Fibroblast of skin of scalp (primary cell): ENCODE measurements around the gene EHHADH.

ENCODE experiments used
- DNase-seq: peaks from one replicate; pipeline ENCODE4 v3.0.0-alpha.2; 2013

EHHADH gene

DNA sequence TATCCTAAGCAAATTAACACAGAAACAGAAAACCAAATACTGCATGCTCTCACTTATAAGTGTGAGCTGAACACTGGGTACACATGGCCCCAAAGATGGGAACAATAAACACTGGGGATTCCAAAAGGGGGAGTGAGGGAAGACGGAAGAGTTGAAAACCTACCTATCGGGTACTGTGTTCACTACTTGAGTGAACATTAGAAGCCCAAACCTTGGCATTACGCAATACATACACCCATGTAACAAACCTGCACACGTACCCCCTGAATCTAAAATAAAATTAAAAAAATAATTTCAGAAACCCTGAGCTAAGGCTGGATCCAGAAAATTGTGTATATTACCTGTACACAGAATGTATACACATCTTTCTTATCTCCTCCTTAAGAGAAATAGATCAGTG lies 58.2 kb downstream of the EHHADH start:
- DNase-seq: no peak

DNA sequence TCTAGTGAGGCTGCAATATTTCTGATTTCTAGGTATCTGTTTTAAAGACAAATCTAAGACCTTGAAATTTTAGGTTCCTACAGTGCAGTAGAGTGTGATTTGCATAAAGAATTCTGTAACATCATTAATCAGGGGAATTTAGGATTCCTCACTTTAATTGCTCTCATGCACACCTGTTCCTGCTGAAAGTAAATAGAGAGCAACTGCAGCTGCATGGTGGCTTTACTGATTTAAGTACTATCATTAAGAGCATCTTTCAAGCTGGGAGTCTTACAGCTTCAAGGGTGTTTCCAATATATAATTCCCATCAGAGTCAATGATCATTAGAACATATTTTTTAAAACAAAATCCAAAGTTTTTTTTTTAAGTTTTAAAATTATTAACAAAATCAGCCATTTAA lies 65.0 kb downstream of the EHHADH start:
- no peak for DNase-seq

DNA sequence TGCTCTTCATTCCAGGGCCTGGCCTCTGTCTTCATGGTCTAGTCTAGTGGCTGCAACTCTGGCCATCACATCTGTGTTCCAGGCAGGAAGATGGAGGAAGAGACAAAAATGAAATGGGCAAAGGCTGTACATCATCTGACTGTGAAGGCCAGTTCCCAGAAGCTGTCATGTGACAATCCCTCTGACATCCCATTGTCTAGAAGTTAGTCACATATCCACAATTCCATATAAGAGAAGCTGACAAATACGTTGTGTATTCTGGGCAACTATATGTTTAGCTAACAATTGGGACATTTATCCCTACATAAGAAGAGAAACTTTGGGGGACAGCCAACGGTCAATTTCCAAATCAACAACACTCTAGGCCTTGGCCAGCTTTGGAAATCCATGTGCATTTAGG lies 66.5 kb downstream of the EHHADH start:
- DNase-seq: no peak

DNA sequence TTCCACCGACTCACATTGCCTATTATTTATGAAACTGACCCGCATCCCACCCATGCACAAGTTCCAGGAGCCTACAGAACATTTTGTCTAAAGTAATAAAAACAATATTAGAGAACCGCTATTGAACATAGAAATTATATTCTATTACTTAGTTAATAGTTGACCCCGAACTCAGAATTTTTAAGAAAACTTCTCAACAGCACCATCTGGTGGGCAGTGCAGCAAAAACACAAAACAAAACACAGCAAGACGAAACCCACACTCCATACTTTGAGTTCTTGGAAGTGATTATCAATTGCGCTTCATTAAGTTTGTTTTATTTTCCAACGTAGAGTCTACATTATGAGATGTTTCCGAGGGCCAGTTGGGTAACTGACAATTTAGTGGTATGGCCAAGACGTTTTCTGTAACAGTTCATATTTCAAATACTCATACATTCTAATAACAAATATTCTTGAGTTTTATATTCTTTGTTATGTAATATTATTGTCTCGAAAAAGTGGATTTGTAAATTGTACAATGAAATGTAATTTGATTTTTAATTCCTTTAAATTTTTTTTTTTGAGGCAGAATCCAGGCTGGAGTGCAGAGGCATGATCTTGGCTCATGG lies 77.0 kb downstream of the EHHADH start:
- peak; percentile 54 for DNase-seq

DNA sequence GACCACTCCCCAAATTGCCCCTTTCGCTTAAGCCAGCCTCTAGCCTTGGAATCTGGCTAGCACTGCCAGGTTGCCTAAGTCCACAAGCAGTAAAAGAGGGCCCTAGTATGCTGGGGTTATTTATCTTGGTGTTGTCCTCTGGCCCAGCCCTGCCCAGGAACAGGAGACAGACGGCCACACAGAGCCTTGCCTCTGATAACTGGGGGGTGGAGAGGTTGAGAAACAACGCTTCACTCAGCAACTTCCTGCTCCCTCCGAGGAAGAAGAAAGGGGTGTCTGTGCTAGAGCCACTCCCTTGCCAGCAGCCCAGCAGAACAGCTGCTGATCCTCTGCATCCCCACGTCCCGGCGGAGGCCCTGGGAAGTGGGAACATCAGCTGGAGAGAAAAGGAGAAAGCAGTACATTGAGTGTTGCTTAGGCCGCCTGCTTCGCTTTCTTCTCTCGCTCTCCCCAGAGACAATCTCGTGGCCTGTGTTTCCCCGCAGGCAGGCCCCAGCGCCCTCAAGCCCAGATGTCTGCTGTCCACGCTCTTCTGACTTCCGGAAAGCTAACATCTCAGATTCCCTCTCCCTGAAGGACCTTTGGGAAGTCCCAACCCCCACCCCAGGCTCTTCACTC lies 78.4 kb downstream of the EHHADH start:
- DNase-seq: peak; percentile 50

DNA sequence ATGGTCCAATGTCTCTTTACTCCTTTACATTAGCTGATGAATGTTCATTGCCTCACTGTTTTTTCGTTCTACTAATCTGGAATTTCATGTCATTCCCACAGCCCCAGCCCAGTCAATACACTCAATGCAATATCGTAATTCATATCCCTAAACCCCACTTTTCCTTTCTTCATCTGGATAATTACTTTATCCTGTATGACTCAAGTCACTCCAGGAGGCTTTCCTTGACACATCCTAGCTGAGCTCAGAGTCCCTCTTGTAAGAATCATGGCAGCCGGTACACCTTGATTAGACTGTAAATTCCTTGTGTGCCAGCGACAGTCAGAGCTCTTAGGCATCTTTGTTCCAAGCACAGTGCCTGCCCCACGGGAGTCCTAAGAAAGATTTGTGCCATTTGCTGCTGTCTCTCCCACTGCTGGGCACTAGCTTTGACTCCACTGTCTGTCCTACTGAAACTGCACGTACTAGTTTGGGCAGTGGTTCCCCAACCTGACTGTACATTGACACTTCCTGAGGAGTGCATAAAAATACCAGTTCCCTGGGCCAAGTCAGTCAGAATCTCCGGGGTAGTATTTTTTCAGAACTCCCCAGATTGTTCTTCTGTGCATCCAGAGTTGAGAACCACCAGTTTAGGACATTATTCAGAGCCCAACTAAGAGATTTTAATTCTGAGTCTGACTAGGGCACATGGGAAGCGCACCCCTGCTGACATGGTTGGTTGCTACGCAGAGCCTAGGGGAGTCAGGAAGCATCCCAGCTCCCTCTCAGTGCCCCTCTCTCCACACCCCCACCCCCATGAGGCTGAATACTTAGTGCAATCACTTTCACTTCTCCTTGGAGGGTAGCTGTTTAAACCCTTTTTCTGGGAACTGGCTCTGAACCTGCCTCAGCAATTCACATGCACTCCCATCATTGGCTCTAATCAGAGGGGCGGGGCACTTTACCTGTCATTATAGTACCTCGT lies 81.5 kb downstream of the EHHADH start:
- no peak for DNase-seq

DNA sequence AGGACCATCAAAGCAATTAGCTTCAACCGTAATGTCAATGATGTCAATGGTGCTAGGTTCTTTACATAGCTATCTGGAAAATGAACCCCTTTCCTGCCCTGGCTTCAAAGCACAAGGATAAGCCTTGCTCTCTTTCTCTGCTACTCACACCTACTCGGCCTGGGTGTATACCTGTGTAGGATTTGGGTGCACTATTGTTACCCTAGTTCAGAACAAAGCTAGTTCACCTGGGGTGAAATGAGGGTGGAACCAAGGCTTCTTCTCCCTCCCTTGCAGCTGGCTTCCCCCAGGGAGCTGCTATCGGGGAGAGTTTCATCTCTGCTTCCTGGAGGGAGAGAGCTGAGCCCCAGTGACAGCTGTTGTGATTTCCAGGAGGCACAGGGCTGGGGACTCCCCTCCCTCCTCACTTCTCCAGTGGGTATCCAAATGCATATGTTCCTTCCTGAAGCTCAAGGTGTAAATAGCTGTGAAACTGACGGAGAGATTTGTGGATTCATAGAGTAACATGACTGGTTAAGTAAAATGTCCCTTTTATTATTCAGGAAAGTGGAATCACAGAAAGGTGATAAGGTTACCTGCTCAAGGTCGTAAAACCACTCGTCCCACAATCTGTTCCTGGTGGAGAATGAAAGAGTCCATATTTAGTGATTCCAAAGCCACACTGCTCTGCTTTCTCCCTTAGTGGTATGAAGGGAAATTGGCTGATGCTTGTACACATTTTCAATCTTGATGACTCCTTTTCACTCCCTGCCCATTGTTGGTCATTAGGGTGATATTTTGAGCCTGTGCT lies 89.2 kb downstream of the EHHADH start:
- no peak for DNase-seq

DNA sequence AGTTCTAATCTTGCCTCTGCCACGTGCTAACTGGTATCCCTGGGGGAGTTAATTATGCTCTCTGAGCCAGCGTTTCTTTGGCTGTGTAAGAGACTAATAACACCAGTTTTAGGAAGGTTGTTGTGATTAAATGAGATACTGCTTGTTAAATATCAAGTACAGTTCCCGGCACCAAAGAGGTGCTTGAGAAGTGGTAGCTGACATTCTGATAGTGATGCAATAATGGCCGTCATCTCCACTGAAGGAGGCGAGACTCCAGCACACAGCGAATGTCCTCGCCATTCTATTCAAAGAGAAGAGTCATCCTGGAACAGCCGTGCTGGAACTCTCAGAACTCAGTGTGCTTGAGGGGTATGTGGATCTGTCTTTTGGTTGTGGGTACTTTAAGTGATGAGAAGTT lies 91.2 kb downstream of the EHHADH start:
- no peak for DNase-seq

DNA sequence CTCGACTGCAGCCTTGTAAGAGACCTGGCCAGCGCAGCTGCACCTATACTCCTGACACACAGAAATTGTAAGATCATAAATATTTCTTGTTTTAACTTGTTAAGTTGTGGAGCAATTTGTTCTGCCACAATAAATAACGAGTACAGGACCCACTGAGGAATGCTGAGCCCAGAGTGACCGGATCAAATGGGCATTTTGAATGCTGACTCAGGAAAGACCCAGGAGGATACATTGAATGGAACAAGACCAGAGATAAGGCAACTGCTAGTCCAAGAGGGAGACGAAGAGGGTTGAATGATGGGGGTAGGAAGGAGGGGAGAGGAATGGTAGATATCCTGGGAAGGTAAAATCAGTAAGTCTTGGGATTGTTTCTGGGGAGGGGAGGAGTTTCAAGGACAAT lies 92.1 kb downstream of the EHHADH start:
- DNase-seq: no peak

DNA sequence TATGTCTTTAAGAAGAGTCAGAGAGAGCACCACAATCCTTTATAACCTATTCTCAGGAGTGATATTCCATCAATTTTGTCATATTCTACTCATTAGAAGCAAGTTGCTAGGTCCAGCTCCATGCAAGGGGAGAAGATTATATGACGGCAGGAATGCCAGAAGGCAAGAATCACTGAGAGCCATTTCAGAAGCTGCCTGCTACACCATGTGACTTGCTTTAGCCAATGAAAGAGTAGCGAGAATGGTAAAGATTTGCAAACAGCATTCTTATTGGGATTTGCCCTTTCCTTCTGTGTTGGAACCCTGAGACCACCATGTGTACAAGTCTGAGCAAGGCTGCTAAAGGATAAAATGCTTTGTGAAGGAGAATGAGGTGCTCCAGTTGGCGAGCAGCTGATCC lies 96.5 kb downstream of the EHHADH start:
- no peak for DNase-seq

DNA sequence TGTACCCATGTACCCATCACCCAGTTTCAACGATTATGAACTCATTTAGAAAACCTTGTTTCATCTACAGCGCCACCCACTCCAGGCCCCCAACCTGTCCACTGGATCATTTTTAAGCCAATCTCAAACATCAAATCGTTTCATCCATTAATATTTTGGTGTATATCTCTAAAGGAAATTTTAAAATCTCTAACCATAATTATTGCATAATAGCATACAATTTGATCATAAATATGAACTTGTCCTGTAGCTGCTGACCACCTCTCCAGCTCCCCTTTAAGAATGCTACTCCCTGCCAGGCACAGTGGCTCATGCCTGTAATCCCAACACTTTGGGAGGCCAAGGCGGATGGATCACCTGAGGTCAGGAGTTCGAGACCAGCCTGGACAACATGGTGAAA lies 98.2 kb downstream of the EHHADH start:
- DNase-seq: no peak

DNA sequence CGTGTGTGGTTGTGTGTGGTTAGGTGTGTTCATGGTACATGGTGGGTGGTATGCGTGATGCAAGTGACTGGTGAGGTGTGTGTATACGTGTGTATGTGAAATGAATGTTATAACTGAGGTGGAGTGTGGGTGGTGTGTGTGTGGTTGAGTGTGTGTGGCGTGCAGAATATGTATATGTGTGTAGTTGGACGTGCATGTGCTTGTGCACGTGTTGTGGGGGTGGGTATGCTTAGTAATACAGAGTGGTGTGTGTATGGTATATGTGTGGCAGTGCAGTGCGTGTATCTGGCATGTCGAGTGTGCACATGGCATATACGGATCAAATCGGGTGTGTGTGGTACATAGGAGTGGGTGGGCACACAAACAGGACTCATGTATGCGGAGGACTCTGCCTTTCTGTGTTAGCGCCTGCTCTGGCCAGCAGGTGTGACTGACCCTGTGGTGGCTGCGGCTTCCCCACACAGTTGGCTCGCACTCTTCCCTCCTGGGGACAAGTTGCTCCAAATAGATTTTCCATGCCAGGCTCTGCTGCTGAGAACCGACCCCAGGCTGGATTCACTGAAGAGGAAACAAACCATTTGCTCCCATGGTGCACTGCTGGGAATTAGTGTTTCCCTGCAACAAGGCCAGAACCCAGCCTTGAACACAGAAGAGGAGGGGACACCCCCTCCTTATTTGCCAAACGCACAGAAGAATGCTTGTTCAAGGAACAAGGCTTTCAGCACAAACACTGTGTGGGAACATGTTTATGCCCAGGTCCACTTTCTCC lies 99.8 kb downstream of the EHHADH start:
- DNase-seq: no peak

DNA sequence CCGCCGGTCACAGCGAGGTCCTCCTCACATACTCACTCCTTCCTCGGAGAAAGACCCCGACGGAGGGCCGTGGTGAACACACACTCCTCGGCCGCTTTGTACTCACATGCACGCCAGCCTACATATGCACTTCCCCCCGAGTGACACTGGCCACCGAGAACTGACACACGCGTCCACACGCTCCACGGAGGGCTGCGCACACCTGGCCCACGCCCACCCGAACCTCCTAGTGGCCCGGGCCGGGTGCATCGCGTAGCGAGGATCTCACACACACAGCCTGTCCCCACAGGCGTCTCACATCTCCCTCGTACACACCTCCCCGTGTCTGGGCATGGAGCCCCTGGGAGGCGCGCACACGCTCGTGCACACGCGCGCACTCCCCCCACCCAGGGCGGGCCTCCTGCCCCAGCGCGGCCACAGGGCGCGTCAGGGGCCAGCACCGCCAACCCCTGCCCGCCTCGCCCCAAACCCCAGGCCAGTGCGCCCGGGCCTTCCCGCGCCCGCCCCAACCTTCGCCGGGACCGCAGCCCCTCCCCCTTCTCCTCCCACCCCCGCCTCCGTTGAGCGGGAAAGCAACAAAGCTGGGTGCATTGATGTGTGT lies 100.6 kb downstream of the EHHADH start:
- no peak for DNase-seq

DNA sequence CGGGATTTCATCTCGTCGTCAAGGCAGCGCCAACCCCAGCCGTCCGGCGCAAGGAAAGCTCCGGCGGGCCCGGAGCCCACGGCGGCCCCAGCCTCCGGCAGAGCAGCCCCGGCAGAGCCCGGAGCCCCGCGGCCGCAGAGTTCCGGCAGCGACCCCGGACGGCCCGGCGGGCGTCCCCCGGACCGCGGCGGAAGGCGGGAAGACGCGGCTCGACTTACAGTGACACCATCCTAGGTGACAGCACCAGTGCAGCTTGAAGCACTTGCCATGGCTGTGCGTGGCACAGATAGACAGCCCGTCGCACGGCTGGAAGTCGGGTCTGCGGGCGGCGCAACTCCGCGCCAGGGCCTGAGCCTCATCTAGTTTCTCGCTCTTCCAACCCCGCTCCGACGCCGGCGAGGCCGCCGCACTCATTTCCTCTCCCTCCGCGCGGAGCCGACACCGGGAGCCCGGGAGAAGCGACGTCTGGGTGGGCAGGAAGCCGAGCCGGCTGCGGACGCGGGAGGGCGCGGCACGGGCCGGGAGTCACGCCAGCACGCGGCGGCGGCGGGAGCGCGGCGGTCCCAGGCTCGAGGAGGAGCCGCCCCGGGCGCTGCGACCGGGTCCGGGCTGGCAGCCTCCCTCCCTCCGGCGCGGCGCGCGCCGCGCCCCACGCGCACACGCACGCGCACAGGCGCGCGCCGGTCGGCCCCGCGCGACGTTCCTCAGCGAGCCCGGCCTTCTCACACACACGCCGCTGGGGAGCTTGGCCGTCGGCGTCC lies 101.3 kb downstream of the EHHADH start, which contains the start of gene C3orf70:
Gene C3orf70, minus strand, starts transcription at position 651 of the 761 bp plus-strand sequence. Its CDS starts 237 bp downstream, at position 414.
- peak; percentile 77 for DNase-seq

DNA sequence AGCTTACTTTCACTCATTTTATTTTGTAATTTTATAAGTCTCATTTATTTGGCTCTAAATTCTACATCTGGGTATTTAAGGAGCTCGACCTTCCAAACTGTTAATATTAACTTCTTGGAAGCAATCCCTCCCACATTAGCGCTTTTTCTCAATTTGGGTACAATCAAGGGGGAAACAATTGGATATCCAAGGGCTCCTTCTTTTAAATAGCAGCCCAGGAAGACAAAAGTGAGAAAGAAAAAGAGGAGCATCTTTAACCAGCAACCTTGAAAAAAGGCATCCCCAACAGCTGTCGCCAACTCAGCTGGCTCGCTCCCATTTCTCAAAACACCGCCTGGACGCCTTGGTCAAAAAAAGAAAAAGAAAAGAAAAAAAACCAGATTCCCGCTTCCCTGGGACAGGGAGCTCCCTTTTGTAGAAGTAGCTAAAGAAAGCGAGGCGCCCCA lies 101.9 kb downstream of the EHHADH start:
- DNase-seq: no peak

DNA sequence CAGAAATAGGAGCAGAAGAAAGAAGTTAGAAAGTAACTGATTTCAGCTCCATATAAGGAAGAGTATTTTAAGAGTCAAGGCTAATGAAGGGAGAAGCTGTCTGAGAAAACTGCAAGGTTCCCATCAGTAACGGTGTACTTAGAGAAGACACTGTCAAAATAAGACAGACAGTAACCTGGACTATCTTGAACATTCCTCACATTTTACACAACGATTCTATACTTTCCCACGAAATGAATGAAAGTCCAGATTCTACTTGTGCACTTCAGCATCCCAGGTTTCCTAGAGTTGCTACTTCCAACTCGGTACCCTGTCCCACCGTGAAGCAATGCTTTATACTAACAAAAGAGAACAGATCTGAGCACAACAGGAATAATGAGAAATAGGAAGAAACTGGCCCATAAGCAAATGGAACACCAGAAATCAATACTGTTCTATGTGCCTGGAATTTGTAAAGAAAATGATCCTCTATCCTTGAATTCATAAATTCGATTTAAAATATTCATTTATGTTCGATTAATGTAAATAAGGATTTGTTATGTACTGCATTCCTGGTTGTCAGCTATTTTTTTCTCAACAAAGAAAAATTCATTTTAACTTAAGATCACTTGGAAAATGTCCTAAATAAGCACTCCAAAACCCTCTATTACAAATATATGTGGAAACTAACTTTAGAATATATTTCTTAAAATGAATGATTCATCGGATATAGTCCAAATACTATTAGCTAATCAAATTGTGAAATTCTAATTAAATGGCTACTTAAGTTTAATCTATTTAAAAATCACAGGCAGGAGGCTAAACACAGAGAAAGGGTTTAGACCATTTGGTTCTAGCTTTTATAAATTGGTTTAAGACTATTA lies 102.5 kb downstream of the EHHADH start:
- no peak for DNase-seq

DNA sequence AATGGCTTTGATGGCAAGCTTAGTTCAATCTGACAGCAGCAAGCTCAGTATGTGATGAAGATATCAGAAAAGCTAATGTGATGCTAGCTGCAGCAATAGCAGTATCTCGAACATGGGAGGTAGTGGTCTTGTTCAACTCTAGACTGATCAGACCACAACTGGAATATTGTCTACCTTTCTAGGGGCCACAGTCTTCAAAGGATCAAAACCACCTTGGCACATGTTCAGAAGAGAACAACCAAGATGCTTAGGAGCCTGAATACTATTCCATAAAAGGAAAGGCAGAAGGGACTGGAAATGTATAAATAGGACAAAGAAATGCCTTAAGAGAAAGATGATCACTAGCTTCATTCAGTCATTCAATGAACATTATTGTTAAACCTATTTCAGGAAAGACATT lies 103.3 kb downstream of the EHHADH start:
- no peak for DNase-seq

DNA sequence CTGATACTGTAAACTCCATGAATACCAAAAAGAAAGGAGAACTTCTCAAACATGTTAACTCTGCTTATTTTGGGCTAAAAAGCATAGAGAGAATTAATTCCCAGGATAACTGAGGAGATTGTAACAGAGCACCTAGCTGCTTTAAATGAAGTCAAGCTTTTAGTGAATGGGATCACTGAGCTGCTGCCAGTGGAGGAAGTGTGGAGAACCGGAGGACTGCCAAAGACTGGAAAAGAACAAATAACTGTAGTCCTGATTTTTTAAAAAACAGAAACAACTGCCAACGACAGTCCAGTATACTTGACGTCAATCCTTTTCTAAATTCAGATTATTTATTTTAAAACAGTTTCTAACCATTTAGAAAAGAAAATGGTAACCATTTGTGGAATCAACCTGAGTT lies 104.3 kb downstream of the EHHADH start:
- no peak for DNase-seq

DNA sequence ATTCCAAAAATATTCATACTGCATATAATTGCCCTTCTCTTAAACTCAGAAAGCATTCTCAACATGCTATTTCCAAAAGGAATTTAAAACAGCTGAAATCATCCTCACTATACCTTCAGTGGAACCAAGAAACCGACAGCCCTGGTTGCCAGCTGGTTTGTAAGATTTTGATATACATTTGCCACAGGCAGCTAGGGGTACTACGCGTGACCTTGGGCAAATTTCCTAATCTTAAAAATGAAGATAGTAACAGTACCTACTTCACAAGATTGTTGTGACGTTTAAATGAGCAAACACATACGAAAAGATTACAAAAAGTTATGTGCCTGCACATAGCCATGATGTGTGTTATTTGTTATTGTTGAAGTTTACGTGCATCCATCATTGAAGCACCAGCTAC lies 108.3 kb downstream of the EHHADH start:
- DNase-seq: no peak

DNA sequence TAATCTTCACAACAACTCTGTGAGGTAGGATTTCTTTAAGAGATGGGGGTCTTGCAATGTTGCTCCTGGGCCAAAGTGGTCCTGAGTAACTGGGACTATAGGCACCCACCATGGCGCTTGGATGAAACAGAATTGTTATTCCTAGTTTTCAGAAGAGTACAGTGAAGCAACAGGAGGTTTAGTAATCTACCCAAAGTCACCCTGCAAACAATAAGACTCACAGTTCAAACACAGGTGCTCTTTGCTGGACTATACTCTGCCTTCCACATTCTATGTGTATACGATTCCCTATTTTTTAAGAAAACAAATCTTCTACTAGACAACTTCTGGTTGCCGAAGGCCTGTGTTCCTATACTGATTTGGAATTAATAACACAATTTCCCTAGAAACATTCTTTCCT lies 109.1 kb downstream of the EHHADH start:
- DNase-seq: no peak
